Posterior cingulate gyrus (tissue), 11 donors: ENCODE results near the gene SURF4.
A peak's percentile ranks its signal among the peaks of the same experiment; 100 is the strongest.

Source experiments
- DNase-seq, 10 donors: peaks; one replicate each; pipeline versions ENCODE4 v3.0.0 to v3.0.0-alpha.2; 2020 to 2021; ENCODE audit warnings: mixed read lengths in 3 of 10
- intact Hi-C: fragments of 100-400 bp; cut with DNase I; formaldehyde crosslinking; loops from one replicate; pipeline ENCODE4 v1.15.1; 2023

The SURF4 gene

GRCh38 chr9:133375724-133376654 is at the start of gene SURF4, which contains the start of gene STKLD1:
Gene SURF4, minus strand, starts transcription at chr9:133376060. Its CDS starts 91 bp downstream, at chr9:133375969.
Gene STKLD1, plus strand, starts transcription at chr9:133376366. Its CDS starts 108 bp downstream, at chr9:133376474.
- peak; percentile 93 to 99 (median 96) for DNase-seq
- intact Hi-C loops, result loop anchor here (1.0 kb wide), 1 partner anchor 40 kb away; the partner anchor contains the start of gene SURF6

- intact Hi-C loops, result no loop called here
- no peak for DNase-seq
These were observed 49.3 kb upstream of the SURF4 start for GRCh38 chr9:133425049-133425632.

GRCh38 chr9:133424187-133424586 is 48.3 kb upstream of the SURF4 start:
- intact Hi-C loops, result no loop called here

GRCh38 chr9:133423216-133423615 is 47.4 kb upstream of the SURF4 start:
- no peak for DNase-seq

More at GRCh38 chr9:133424187-133424586, 48.3 kb upstream of the SURF4 start:
- no peak for DNase-seq

GRCh38 chr9:133421615-133422542 is 46.0 kb upstream of the SURF4 start, which contains the start of gene ADAMTS13:
Gene ADAMTS13, plus strand, starts transcription at chr9:133422367. Its CDS starts 77 bp downstream, at chr9:133422444.
- intact Hi-C loops, result no loop called here
- DNase-seq, result peak in 1 of 10 donors; percentile 23

More at GRCh38 chr9:133423216-133423615, 47.4 kb upstream of the SURF4 start:
- intact Hi-C loops, result no loop called here

GRCh38 chr9:133420392-133420827 is 44.5 kb upstream of the SURF4 start:
- DNase-seq, result no peak
- intact Hi-C loops, result no loop called here

GRCh38 chr9:133419005-133419404 is 43.1 kb upstream of the SURF4 start:
- intact Hi-C loops, result loop anchor here (10.0 kb wide), 1 partner anchor 64 kb away; the partner anchor contains the start of genes SURF1 and SURF2
- no peak for DNase-seq

- intact Hi-C loops, result loop anchor here (10.0 kb wide), 1 partner anchor 63 kb away; the partner anchor contains the start of genes SURF1 and SURF2
These were observed 41.9 kb upstream of the SURF4 start, which contains the start of gene REXO4 for GRCh38 chr9:133417541-133418461. Gene REXO4, minus strand, starts transcription at chr9:133418010. Its CDS starts 166 bp downstream, at chr9:133417844.

GRCh38 chr9:133415170-133415569 is 39.3 kb upstream of the SURF4 start:
- no peak for DNase-seq
- intact Hi-C loops, result loop anchor here (10.0 kb wide), 1 partner anchor 60 kb away; the partner anchor contains the start of genes SURF1 and SURF2

More at GRCh38 chr9:133417541-133418461, 41.9 kb upstream of the SURF4 start, which contains the start of gene REXO4:
- peak; percentile 71 to 96 (median 79) for DNase-seq

GRCh38 chr9:133408042-133408441 is 32.2 kb upstream of the SURF4 start:
- intact Hi-C loops, result no loop called here
- no peak for DNase-seq

- intact Hi-C loops, result loop anchor here (2.0 kb wide), 1 partner anchor 80 kb away; no protein-coding TSS in a partner anchor
- DNase-seq, result peak; percentile 66 to 98 (median 82)
These were observed 30.8 kb upstream of the SURF4 start for GRCh38 chr9:133406480-133407307.

- intact Hi-C loops, result loop anchor here (2.0 kb wide), 1 partner anchor 81 kb away; no protein-coding TSS in a partner anchor
- DNase-seq, result peak in 1 of 10 donors; percentile 51
These were observed 29.9 kb upstream of the SURF4 start for GRCh38 chr9:133405508-133406438.

- DNase-seq, result no peak
- intact Hi-C loops, result no loop called here
These were observed 28.7 kb upstream of the SURF4 start for GRCh38 chr9:133404454-133405002.

- peak in 2 of 10 donors; percentile 41 for DNase-seq
- intact Hi-C loops, result no loop called here
These were observed 28.1 kb upstream of the SURF4 start for GRCh38 chr9:133403766-133404453.

- DNase-seq, result no peak
- intact Hi-C loops, result no loop called here
These were observed 26.8 kb upstream of the SURF4 start for GRCh38 chr9:133402689-133403088.
